RWPE1 (cell line): ENCODE data around the gene ITIH2.
"Not testable (repeated sequence)": the region's sequence is repeated elsewhere in the genome, so short reads cannot be mapped to it uniquely, and the experiment has no call there.

Source experiments
- CTCF ChIA-PET: fragments of 350-600 bp; sonication (Branson Sonifier 250); formaldehyde crosslinking; extraction: SDS; loops from one replicate; lab custom pipeline; 2021; lab: Yijun Ruan, JAX
- POLR2A ChIA-PET: fragments of 400-600 bp; formaldehyde crosslinking; extraction: SDS; loops from one replicate; lab custom pipeline; 2020; ENCODE audit warnings: antibody characterized with exemption; ENCODE audit not compliant: low non-redundant PET; lab: Yijun Ruan, JAX
- DNase-seq: peaks from one replicate; pipeline ENCODE4 v3.0.0; 2012; ENCODE audit warnings: low spot score
- H3K27ac ChIP-seq: fragments of 450-650 bp; 2 replicates; pipeline ENCODE4 v1.5.1; 2017
- TF ChIP-seq, protein P1 (sequence below): fragments of 450-650 bp; conservative IDR thresholded peaks from 2 replicates; pipeline ENCODE4 v1.5.1; 2017; ENCODE audit warnings: low read depth, mild to moderate bottlenecking

The ITIH2 gene

DNA sequence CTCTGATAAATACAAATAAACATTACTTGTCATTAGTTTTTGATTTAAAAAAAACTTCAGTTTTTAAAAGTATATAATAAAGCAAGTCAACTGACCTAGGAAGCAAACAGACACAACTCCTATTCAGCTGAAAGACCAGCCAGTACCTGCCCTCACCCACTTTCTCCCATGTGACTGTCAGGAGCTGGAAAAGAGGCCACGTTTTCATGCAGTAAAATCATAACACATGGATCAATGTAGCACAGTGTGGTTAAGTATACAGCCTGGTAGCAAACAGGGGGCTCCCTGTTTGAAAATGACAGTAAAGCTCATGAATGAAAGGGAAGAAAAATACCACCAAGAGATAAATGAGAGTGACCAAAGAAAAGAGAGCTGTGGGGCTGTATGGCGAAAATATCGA lies 63.1 kb downstream of the ITIH2 start:
- POLR2A ChIA-PET = no interaction called here
- CTCF ChIA-PET = interaction anchor here (0.5 to 0.7 kb wide), 3 partner anchors 106 to 308 kb away, joined by 3 to 9 read pairs (median 6); no protein-coding TSS in a partner anchor
- DNase-seq = no peak
- H3K27ac ChIP-seq = no peak overlapping the region
- TF ChIP-seq, protein P1, sequence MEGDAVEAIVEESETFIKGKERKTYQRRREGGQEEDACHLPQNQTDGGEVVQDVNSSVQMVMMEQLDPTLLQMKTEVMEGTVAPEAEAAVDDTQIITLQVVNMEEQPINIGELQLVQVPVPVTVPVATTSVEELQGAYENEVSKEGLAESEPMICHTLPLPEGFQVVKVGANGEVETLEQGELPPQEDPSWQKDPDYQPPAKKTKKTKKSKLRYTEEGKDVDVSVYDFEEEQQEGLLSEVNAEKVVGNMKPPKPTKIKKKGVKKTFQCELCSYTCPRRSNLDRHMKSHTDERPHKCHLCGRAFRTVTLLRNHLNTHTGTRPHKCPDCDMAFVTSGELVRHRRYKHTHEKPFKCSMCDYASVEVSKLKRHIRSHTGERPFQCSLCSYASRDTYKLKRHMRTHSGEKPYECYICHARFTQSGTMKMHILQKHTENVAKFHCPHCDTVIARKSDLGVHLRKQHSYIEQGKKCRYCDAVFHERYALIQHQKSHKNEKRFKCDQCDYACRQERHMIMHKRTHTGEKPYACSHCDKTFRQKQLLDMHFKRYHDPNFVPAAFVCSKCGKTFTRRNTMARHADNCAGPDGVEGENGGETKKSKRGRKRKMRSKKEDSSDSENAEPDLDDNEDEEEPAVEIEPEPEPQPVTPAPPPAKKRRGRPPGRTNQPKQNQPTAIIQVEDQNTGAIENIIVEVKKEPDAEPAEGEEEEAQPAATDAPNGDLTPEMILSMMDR = no peak

DNA sequence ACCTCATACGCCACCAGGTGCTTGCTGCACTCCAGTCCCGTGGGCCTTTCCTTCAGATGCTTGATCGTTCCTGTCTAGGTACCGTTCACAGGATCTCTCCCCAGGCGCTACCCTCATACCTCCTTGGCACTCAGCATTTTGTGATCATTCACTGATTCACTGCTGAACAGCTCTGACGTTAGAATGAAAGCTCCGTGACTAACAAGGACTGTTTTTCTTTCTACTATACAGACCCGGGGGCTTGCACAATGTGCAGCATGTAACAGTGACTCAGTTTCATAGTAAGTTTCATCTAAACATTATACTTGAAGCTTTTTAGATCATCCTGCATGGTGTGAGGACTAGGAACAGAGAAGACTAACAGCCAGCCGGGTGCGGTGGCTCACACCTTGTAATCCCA lies 64.1 kb downstream of the ITIH2 start:
- ChIA-PET CTCF (no interaction called here), POLR2A (no interaction called here)
- TF ChIP-seq, protein P1 = no peak
- DNase-seq = peak; percentile 22
- no peak overlapping the region for H3K27ac ChIP-seq

DNA sequence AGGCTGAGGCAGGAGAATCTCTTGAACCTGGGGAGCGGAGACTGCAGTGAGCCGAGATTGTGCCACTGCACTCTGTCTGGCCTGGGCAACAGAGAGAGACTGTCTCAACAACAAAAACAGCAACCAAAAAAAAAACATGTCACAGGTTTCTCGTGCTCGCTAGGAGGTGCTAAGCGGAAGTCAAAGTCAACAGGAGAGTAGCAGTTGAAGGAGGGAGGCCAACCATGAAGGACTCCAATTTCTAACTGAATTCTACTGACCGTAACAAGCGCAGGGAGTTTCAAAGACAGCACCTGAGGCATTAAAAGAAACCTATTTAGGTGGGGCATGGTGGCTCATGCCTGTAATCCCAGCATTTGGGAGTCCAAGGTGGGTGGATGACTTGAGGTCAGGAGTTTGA lies 65.3 kb downstream of the ITIH2 start:
- POLR2A ChIA-PET = no interaction called here
- TF ChIP-seq, protein P1 = no peak
- no peak overlapping the region for H3K27ac ChIP-seq
- DNase-seq = no peak
- CTCF ChIA-PET = no interaction called here

DNA sequence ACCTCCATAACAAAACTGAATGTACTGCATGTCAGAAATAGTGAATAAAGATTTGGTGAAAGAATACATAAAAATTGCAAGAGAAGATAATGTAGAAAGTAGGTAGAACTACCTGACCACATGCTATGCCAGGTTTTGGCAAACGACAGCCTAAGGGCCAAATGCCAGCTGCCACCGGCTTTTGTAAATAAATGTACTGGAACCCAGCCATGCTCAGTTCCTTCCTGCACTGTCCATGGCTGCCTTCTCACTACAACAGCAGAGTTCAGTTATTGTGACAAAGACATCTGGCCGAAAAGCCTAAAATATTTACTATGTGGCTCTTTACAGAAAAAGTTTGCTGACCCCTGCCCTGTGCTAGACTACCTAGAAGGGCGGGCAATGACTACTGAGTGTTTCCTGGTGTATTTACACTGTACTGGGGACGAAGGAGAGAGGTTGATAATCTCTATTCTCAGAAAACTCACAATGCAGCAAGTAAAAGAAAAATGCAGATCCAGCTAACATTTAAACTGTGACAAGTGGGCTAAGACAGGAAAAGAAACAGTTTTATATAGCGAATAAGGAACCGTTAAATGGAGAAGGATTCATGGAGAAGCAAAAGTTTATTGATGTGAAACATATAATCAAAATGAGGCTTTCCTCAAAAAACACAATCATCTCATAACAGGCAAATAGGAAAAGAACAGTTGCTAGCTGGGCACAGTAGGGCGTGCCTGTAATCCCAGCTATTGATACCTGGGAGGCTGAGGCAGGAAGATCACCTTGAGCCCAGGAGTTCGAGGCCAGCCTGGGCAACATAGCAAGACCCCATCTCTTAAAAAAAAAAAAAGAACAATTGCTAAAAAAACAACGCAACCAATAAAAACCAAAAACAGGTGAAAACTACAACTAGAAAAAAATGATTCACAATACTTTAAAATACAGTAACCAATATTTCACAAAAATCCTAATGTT lies 71.0 kb downstream of the ITIH2 start:
- CTCF ChIA-PET = no interaction called here
- DNase-seq = no peak
- POLR2A ChIA-PET = no interaction called here
- TF ChIP-seq, protein P1 = no peak
- no peak overlapping the region for H3K27ac ChIP-seq

DNA sequence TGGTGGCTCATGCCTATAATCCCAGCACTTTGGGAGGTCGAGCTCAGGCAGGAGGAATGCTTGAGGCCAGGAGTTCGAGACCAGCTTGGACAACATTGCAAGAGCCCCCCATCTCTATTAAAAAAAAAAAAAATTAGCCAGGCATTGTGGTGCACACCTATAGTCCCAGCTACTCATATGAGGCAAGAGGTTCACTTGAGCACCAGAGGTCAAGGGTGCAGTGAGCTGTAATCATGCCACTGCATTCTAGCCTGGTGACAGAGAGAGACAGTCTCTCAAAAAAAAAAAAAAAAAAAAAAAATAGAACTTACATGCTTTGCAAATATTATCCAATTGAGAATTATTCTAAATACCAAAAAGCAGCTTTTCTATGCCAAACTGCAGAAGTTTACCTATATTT lies 73.7 kb downstream of the ITIH2 start:
- POLR2A ChIA-PET = no interaction called here
- TF ChIP-seq, protein P1 = no peak
- DNase-seq = no peak
- CTCF ChIA-PET = no interaction called here
- no peak overlapping the region for H3K27ac ChIP-seq

DNA sequence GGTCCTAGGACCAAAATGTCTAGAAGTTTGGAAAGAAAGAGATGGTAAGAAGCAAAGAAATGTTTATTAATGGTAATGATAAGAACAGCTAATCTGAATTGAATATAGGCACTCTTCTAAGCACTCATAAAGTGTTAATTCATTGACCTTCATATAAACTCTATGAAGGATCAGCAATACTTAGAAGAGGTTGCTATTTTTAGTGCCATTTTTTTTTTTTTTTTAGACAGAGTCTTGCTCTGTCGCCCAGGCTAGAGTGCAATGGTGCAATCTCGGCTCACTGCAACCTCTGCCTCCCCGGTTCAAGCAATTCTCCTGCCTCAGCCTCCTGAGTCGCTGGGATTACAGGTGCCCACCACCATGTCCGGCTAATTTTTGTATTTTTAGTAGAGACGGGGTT lies 79.1 kb downstream of the ITIH2 start:
- DNase-seq, H3K27ac ChIP-seq, POLR2A ChIA-PET, CTCF ChIA-PET: not testable (repeated sequence)

DNA sequence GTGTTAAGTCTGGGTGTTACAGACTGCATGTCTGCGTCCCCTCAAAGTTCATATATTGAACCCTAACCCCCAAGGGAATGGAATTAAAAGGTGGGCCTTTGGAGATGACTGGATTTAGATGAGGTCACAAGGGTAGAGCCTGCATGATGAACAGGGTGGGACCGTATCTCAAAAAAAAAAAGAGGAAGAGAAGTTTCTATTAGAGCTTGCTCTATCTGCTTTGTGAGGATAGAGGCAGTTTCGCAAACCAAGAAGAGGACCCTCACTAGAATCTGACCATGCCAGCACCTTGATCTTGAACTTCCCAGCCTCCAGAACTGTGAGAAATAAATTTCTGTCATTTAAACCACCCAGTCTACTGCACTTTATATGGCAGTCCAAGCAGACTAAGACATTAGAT lies 83.3 kb downstream of the ITIH2 start:
- ChIA-PET CTCF (no interaction called here), POLR2A (no interaction called here)
- DNase-seq = no peak
- no peak overlapping the region for H3K27ac ChIP-seq
- TF ChIP-seq, protein P1 = no peak
